Endothelial cell (in vitro differentiated cells): ENCODE measurements around the gene CAPSL. TPM values are rescaled to one million over a fixed set of nuclear protein-coding genes. Genes with fewer than 3 reads are reported as not detected.

ENCODE experiments used
- DNase-seq: peaks from one replicate; pipeline ENCODE4 v3.0.0; 2021; ENCODE audit warnings: low spot score
- H3K27ac Mint-ChIP-seq: one replicate; pipeline ENCODE4 v1.8.0; 2021; ENCODE audit warnings: mixed read lengths, inconsistent platforms; ENCODE audit not compliant: unreplicated experiment
- H3K27me3 Mint-ChIP-seq: one replicate; pipeline ENCODE4 v1.8.0; 2021; ENCODE audit warnings: mild to moderate bottlenecking, moderate library complexity, mixed read lengths, inconsistent platforms; ENCODE audit not compliant: unreplicated experiment
- H3K36me3 Mint-ChIP-seq: one replicate; pipeline ENCODE4 v1.8.0; 2021; ENCODE audit warnings: mild to moderate bottlenecking, low read depth, mixed read lengths, inconsistent platforms; ENCODE audit not compliant: unreplicated experiment
- H3K4me1 Mint-ChIP-seq: one replicate; pipeline ENCODE4 v1.8.0; 2021; ENCODE audit warnings: mild to moderate bottlenecking, mixed read lengths, inconsistent platforms; ENCODE audit not compliant: unreplicated experiment
- H3K4me3 Mint-ChIP-seq: one replicate; pipeline ENCODE4 v1.8.0; 2021; ENCODE audit warnings: mild to moderate bottlenecking, mixed read lengths, inconsistent platforms; ENCODE audit not compliant: unreplicated experiment
- H3K9me3 Mint-ChIP-seq: one replicate; pipeline ENCODE4 v1.8.0; 2021; ENCODE audit warnings: mixed read lengths, inconsistent platforms; ENCODE audit not compliant: unreplicated experiment
- CTCF ChIP-seq: fragments of 200-600 bp; sonication (generic); IDR thresholded peaks from one replicate; pipeline ENCODE4 v1.5.0; 2021; ENCODE audit warnings: antibody characterized with exemption; ENCODE audit not compliant: unreplicated experiment
- total RNA-seq: library from RNA; stranded (reverse); fragmentation: NEBNext Ultra II Directional; extraction: Animal tissue kit (Norgen Biotek cat#: 25700); gene quantifications from one replicate; pipeline ENCODE4 v1.2.1, GENCODE V29; 2021; ENCODE audit not compliant: unreplicated experiment

CAPSL gene
- total RNA-seq, 1 donor from 2014 or later: not detected

GRCh38 chr5:35890021-35891020, 48.1 kb downstream of the CAPSL start:
- Mint-ChIP-seq H3K4me1 (no peaks in the 10 kb centered on the region), H3K27me3 (peaks cover 3% of the 10 kb centered on the region), H3K36me3 (no peaks in the 10 kb centered on the region), H3K4me3 (no peak overlapping the region), H3K9me3 (no peaks in the 10 kb centered on the region), H3K27ac (no peak overlapping the region)
- DNase-seq: no peak
- no peak for TF ChIP-seq CTCF

DNA sequence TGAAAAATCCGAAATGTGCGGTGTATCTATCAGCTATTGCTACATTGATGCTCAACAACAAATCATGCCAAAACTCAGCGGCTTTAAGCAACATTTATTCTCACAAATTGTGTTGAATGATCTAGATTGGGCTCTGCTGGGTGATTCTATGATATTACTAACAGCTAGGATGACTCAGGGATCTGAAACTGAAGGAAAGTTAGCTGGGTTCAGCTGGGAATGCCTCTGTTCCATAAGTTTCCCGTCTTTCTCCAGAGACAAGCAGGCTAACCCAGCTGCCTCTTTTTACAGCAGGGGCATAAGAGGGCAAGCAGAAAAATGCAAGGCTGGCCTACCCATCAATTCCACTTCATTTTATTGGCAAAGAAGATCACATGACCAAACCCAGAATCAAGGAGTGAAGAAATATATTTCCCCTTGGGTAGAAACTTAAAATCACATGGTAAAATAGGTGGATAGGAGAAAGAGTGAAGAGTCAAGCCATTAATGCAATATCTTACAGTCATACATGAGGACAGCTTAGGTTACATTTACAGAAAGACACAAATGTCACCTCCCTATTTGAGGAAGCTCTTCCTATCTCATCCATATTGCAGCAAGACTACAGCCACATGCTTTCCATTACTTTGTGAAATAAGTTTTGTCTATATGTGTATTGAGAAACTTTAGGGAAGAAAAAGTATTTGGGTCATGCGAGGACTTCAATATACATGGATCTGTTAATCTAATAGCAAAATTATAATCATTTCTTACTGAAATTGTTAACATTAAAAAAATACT, 50.9 kb downstream of the CAPSL start:
- H3K27me3 Mint-ChIP-seq: peaks cover 3% of the 10 kb centered on the region
- H3K36me3 Mint-ChIP-seq: no peaks in the 10 kb centered on the region
- H3K27ac Mint-ChIP-seq: no peak overlapping the region
- no peak for TF ChIP-seq CTCF
- no peaks in the 10 kb centered on the region for H3K4me1 Mint-ChIP-seq
- no peak overlapping the region for H3K4me3 Mint-ChIP-seq
- no peak for DNase-seq
- H3K9me3 Mint-ChIP-seq: no peaks in the 10 kb centered on the region

- Mint-ChIP-seq H3K36me3 (no peaks in the 10 kb centered on the region), H3K9me3 (no peaks in the 10 kb centered on the region), H3K27me3 (no peaks in the 10 kb centered on the region), H3K4me1 (no peaks in the 10 kb centered on the region), H3K27ac (no peak overlapping the region), H3K4me3 (no peak overlapping the region)
- no peak for TF ChIP-seq CTCF
- no peak for DNase-seq
Observed at GRCh38 chr5:35886381-35886780, 52.0 kb downstream of the CAPSL start.

DNA sequence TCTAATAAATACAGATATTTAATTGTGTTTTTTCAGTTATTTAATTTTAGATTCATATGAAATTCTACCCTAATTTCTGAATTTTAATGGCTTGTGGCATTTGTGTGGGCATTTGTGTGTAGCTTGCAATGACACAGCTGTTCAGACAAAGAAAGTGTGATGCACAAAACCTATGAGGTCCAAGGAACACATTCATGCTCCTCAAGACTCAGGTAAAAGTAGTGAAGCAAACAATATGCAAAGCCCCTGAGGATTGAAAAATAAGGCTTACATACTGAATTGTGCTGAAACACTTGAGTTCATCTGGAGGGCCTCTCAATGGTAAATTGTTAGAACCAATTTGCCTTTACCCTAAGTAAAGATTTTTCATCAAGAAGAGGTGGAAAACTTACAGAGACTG, 53.6 kb downstream of the CAPSL start:
- Mint-ChIP-seq H3K27ac (no peak overlapping the region), H3K4me1 (no peaks in the 10 kb centered on the region), H3K9me3 (no peaks in the 10 kb centered on the region), H3K36me3 (no peaks in the 10 kb centered on the region), H3K4me3 (no peak overlapping the region), H3K27me3 (no peaks in the 10 kb centered on the region)
- DNase-seq: no peak
- TF ChIP-seq CTCF: no peak
